ENCODE results near the gene ESRRB.

ESRRB gene

GRCh38 chr14:76488551-76488950 is 112.6 kb downstream of the ESRRB start:
- DNase-seq (ENCODE audit: low read depth), result no peak
- TF ChIP-seq CTCF (conservative IDR thresholded peaks at IDR 0.05; ENCODE audit: low read length), result no peak
- no peak overlapping the region for H3K4me3 ChIP-seq (ENCODE audit: low read length)

GRCh38 chr14:76489667-76490066 is 113.7 kb downstream of the ESRRB start:
- no peak for TF ChIP-seq CTCF (conservative IDR thresholded peaks at IDR 0.05; ENCODE audit: low read length)
- no peak overlapping the region for H3K4me3 ChIP-seq (ENCODE audit: low read length)
- no peak for DNase-seq (ENCODE audit: low read depth)

- no peak for TF ChIP-seq CTCF (conservative IDR thresholded peaks at IDR 0.05; ENCODE audit: low read length)
- no peak overlapping the region for H3K4me3 ChIP-seq (ENCODE audit: low read length)
- DNase-seq (ENCODE audit: low read depth), result no peak
These were observed 114.2 kb downstream of the ESRRB start for GRCh38 chr14:76490111-76490510.

- no peak overlapping the region for H3K4me3 ChIP-seq (ENCODE audit: low read length)
- TF ChIP-seq CTCF (conservative IDR thresholded peaks at IDR 0.05; ENCODE audit: low read length), result no peak
- DNase-seq (ENCODE audit: low read depth), result no peak
These were observed 114.8 kb downstream of the ESRRB start for GRCh38 chr14:76490735-76491134.

GRCh38 chr14:76491172-76491930 is 115.4 kb downstream of the ESRRB start:
- DNase-seq (ENCODE audit: low read depth), result no peak
- TF ChIP-seq CTCF (conservative IDR thresholded peaks at IDR 0.05; ENCODE audit: low read length), result no peak
- no peak overlapping the region for H3K4me3 ChIP-seq (ENCODE audit: low read length)

- no peak overlapping the region for H3K4me3 ChIP-seq (ENCODE audit: low read length)
- no peak for DNase-seq (ENCODE audit: low read depth)
- no peak for TF ChIP-seq CTCF (conservative IDR thresholded peaks at IDR 0.05; ENCODE audit: low read length)
These were observed 120.0 kb downstream of the ESRRB start for GRCh38 chr14:76495983-76496382.

- TF ChIP-seq CTCF (conservative IDR thresholded peaks at IDR 0.05; ENCODE audit: low read length), result no peak
- DNase-seq (ENCODE audit: low read depth), result no peak
- H3K4me3 ChIP-seq (ENCODE audit: low read length), result no peak overlapping the region
These were observed 120.7 kb downstream of the ESRRB start for GRCh38 chr14:76496595-76496994.

Measured in AG10803 (cell line).